Activated CD8-positive, alpha-beta memory T cell treated with anti-CD3 and anti-CD28 coated beads, Interleukin-2, amount 50 U/mL, for 1 hour (primary cell): ENCODE measurements around the gene MAPRE2.

Experiments used
- DNase-seq: peaks from one replicate; pipeline ENCODE4 v3.0.0-alpha.2; 2020; ENCODE audit errors: extremely low read depth

Gene MAPRE2

GRCh38 chr18:35180455-35180854 is 139.2 kb downstream of the MAPRE2 start:
- DNase-seq: no peak

- DNase-seq: no peak
Observed at GRCh38 chr18:35182151-35182550, 140.9 kb downstream of the MAPRE2 start.

GRCh38 chr18:35183886-35184285 is 142.7 kb downstream of the MAPRE2 start:
- DNase-seq: no peak

GRCh38 chr18:35185771-35186170 is 144.6 kb downstream of the MAPRE2 start:
- no peak for DNase-seq

DNA sequence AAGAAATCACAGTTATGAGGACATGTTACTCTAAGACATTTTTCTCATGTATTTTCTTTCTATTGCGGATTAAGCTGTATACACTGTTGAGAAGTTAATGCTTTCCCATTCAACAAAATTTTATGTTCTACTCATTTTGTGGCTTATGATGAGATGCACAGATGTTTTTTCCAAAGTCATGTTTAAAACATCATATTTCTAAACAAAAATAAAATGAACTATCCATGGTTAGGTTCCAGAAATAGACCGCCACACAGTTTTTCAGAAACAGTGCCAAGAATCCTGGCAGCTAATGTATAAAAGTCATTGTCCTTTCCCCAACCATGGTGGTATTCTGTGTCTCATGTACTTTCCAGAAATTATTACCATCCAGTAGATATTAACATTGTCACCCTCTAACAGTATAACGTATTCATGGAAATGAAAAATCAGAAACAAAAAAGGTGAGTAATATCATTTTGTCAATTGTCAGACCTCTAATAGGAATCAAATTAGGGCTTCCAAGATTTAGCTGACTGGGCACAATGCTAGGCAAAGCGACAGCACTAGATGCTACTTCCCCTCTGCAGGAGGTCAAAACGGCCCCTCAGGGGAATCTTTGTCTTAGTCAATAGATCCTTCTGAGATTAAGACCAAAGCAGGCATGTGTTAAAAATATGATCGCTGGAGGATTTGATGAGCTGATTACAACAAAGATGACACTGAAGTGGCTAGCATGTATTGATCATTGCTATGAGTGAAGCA is 145.2 kb downstream of the MAPRE2 start:
- no peak for DNase-seq

DNA sequence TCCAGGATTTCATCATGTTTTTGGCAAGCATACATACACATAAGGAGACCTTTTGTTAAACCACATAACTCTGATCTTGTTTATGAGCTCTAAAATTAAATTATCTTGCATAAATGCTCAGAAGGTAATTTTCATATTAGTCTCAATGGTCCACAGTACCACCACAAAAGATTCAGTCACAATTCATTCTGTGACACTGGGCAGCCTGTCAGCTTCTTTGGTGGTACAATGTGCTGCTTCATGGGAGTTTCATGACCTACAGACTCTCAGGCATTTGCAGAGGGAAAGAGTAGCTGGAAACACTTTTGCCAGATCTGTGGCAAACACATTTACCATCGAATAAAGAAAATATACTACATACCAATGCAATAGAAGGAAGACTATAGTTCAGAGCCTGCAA is 148.3 kb downstream of the MAPRE2 start:
- no peak for DNase-seq

- DNase-seq: no peak
Observed at GRCh38 chr18:35190948-35191697, 149.9 kb downstream of the MAPRE2 start.

DNA sequence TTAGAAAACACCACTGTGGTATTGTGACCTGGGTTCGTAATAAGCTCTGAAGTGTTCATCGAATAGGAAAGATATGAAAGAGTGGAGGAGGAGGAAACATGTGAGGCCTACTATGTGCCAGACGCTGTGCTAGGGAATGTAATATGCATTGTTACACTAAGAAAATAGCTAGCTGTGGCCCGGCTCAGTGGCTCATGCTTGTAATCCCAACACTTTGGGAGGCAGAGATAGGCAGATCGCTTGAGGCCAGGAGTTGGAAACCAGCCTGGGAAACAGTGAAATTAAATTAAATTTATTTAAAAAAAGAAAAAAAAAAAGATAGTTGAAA is 150.4 kb downstream of the MAPRE2 start:
- DNase-seq: no peak

DNA sequence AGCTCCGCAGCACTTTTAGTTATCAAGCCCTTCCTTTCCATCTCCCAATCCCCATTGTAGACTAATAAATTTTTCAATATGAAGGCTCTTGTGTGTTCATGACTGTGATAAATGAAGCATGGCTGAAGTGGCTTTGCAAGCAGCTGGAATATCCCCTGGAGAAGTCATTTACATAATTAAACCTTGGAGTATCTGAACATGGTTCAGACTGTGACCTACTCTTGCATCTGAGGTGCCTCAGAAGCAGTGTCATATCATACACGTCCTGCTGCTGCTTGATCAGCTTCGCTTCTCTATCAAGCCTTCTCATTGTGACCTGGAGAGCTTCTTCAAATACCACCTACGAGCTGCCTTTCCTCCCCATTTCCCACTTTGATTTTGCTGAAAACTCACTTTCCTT is 151.2 kb downstream of the MAPRE2 start:
- no peak for DNase-seq
